HS-5 (cell line): ENCODE measurements around the gene STAMBP.
"Not testable (repeated sequence)": the region's sequence is repeated elsewhere in the genome, so short reads cannot be mapped to it uniquely, and the experiment has no call there.

Experiments used
- DNase-seq: peaks from one replicate; pipeline ENCODE4 v3.0.0-alpha.2; 2012; ENCODE audit warnings: low read depth

The STAMBP gene

GRCh38 chr2:73837847-73838585 lies 9.3 kb downstream of the STAMBP start:
- no peak for DNase-seq

GRCh38 chr2:73838889-73839534 lies 10.3 kb downstream of the STAMBP start:
- no peak for DNase-seq

- DNase-seq: no peak
Measured at GRCh38 chr2:73839653-73840411, 11.1 kb downstream of the STAMBP start.

- DNase-seq: no peak
Measured at GRCh38 chr2:73841912-73842738, 13.4 kb downstream of the STAMBP start.

GRCh38 chr2:73842739-73843019 lies 13.9 kb downstream of the STAMBP start:
- DNase-seq: no peak

- no peak for DNase-seq
Measured at GRCh38 chr2:73844087-73844486, 15.3 kb downstream of the STAMBP start.

GRCh38 chr2:73850009-73850408 lies 21.2 kb downstream of the STAMBP start:
- no peak for DNase-seq

- no peak for DNase-seq
Measured at GRCh38 chr2:73851274-73851673, 22.5 kb downstream of the STAMBP start.

GRCh38 chr2:73852020-73852419 lies 23.3 kb downstream of the STAMBP start:
- DNase-seq: peak; percentile 89

- DNase-seq: no peak
Measured at GRCh38 chr2:73855526-73855925, 26.8 kb downstream of the STAMBP start.

- DNase-seq: peak; percentile 93
Measured at GRCh38 chr2:73856214-73856613, 27.5 kb downstream of the STAMBP start.

GRCh38 chr2:73859721-73860586 lies 31.2 kb downstream of the STAMBP start:
- DNase-seq: peak; percentile 75

GRCh38 chr2:73862987-73863386 lies 34.2 kb downstream of the STAMBP start:
- DNase-seq: no peak

- no peak for DNase-seq
Measured at GRCh38 chr2:73868204-73868978, 39.6 kb downstream of the STAMBP start.

GRCh38 chr2:73870084-73870483 lies 41.3 kb downstream of the STAMBP start:
- no peak for DNase-seq

- DNase-seq: no peak
Measured at GRCh38 chr2:73877071-73877802, 48.5 kb downstream of the STAMBP start.

- DNase-seq: not testable (repeated sequence)
Measured at GRCh38 chr2:73877984-73878383, 49.2 kb downstream of the STAMBP start.

- no peak for DNase-seq
Measured at GRCh38 chr2:73885406-73885805, 56.6 kb downstream of the STAMBP start.

- no peak for DNase-seq
Measured at GRCh38 chr2:73886357-73886756, 57.6 kb downstream of the STAMBP start.
